Mammary epithelial cell (primary cell): ENCODE results near the gene SLC7A1.

Source experiments
- EZH2 ChIP-seq: IDR thresholded peaks from 2 replicates; pipeline ENCODE4 v1.6.1; 2012; ENCODE audit warnings: low read length, inconsistent platforms, borderline replicate concordance
- TF ChIP-seq, protein P1 (sequence below), 2 donors: IDR thresholded peaks in 1 of 2; conservative IDR thresholded peaks in 1 of 2; 2 replicates each; pipeline ENCODE4 v1.5.1; 2011 to 2012; ENCODE audit warnings: inconsistent platforms in 2 of 2, low read length in 2 of 2, mild to moderate bottlenecking in 2 of 2, control low read depth in 1 of 2, low read depth in 1 of 2; ENCODE audit not compliant: insufficient read depth in 1 of 2; ENCODE audit errors: extremely low read depth in 1 of 2

- TF ChIP-seq, protein P1, sequence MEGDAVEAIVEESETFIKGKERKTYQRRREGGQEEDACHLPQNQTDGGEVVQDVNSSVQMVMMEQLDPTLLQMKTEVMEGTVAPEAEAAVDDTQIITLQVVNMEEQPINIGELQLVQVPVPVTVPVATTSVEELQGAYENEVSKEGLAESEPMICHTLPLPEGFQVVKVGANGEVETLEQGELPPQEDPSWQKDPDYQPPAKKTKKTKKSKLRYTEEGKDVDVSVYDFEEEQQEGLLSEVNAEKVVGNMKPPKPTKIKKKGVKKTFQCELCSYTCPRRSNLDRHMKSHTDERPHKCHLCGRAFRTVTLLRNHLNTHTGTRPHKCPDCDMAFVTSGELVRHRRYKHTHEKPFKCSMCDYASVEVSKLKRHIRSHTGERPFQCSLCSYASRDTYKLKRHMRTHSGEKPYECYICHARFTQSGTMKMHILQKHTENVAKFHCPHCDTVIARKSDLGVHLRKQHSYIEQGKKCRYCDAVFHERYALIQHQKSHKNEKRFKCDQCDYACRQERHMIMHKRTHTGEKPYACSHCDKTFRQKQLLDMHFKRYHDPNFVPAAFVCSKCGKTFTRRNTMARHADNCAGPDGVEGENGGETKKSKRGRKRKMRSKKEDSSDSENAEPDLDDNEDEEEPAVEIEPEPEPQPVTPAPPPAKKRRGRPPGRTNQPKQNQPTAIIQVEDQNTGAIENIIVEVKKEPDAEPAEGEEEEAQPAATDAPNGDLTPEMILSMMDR (conservative IDR thresholded peaks at IDR 0.05 in 1 of 2, IDR thresholded peaks at IDR 0.05 in 1 of 2; ENCODE audit: extremely low read depth in 1 of 2, insufficient read depth in 1 of 2, low read depth in 1 of 2, low read length in 2 of 2), result no peak
- TF ChIP-seq EZH2, result no peak
Observed at GRCh38 chr13:29564373-29564772, 31.1 kb downstream of the SLC7A1 start.
